ENCODE measurements around the gene ABCB6. TPM values are rescaled to one million over a fixed set of nuclear protein-coding genes. Genes with fewer than 3 reads are reported as not detected.
A peak's percentile ranks its signal among the peaks of the same experiment; 100 is the strongest.

The ABCB6 gene
- total RNA-seq, 4 donors from 2014 or later: 16.9 to 33.1 (median 18.6) TPM

DNA sequence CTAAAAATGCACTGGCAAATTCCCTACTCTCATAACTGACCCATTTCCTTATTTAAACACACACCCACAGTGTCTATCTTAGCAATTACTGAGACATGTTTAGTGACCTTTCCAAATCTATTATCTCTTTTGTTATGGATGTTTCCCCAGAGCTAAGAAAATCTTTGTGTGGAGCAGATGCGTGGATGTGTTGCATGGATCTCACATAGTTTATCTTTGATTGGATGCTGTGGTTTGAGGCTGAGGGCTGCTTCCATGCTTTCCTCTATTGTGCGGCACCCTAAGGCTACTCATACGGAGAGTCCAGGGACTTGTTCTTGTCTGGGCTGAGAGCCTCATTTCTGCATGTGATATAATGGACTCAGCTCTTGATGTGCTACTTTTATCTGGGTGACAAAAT, 15.6 kb upstream of the ABCB6 start:
- H3K4me3 ChIP-seq (ENCODE audit: low read depth, poor library complexity, severe bottlenecking): no peak overlapping the region
- no peak for DNase-seq (ENCODE audit: low spot score in 2 of 2)
- intact Hi-C loops (cut with DNase I; ENCODE audit: low total_unique reads): no loop called here
- WGBS, 2 donors: 82 to 92% methylated on average over 3 of the region's 3 CpGs
- no peak for TF ChIP-seq POLR2A (IDR thresholded peaks at IDR 0.05)
- TF ChIP-seq, protein P1, sequence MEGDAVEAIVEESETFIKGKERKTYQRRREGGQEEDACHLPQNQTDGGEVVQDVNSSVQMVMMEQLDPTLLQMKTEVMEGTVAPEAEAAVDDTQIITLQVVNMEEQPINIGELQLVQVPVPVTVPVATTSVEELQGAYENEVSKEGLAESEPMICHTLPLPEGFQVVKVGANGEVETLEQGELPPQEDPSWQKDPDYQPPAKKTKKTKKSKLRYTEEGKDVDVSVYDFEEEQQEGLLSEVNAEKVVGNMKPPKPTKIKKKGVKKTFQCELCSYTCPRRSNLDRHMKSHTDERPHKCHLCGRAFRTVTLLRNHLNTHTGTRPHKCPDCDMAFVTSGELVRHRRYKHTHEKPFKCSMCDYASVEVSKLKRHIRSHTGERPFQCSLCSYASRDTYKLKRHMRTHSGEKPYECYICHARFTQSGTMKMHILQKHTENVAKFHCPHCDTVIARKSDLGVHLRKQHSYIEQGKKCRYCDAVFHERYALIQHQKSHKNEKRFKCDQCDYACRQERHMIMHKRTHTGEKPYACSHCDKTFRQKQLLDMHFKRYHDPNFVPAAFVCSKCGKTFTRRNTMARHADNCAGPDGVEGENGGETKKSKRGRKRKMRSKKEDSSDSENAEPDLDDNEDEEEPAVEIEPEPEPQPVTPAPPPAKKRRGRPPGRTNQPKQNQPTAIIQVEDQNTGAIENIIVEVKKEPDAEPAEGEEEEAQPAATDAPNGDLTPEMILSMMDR (IDR thresholded peaks at IDR 0.05): no peak

GRCh38 chr2:219230059-219230540, 11.3 kb upstream of the ABCB6 start:
- TF ChIP-seq, protein P1 (IDR thresholded peaks at IDR 0.05): no peak
- TF ChIP-seq POLR2A (IDR thresholded peaks at IDR 0.05): no peak
- peak overlapping the region; percentile 46 for H3K4me3 ChIP-seq (ENCODE audit: low read depth, poor library complexity, severe bottlenecking)
- no peak for DNase-seq (ENCODE audit: low spot score in 2 of 2)
- WGBS, 2 donors: 0 to 1% methylated on average over 24 of the region's 24 CpGs
- intact Hi-C loops (cut with DNase I; ENCODE audit: low total_unique reads): no loop called here

DNA sequence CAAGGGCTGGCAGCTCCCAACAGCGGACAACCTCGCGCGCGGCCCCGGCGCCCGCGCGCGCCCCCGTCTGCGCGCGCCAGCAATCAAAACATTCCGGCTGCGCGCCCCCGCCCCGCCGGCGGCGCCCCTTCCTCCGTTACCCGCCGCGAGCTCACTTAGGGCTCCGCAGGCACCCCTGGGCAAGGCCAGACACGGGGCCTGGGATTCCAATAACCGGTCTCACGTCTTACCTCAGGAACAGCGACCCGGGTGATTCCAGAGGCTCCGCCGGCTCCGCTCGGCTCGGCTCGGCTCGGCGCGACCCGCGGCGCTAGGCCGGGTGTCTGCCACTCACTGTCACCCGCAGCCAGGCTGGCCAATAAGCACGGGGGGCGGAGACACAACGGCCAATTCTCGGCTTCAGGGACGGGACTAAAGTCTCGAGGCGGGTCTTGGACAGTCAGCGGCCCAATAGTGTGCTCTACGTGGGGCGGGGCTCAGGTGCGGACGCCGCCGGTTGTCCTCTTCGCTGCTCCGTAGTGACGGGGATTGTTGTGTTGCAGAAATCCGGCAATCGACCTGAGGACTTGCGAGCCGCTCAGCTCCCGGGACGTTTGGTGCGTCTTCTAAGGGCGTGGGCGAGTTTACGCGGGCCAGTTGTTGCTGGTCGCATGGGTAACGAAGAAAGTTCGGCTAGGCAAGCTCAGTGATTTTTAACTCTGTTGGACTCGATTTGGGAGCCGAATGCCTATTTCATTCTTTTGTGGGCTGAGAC, 10.7 kb upstream of the ABCB6 start, which contains the start of the genes ANKZF1 and ATG9A:
TSS of gene ANKZF1 (plus strand) at position 502 of the 754 bp plus-strand sequence. CDS start 452 bp downstream, outside the sequence.
TSS of gene ATG9A (minus strand) at position 332 of the 754 bp plus-strand sequence. CDS start 1,612 bp downstream, outside the sequence.
- intact Hi-C loops (cut with DNase I; ENCODE audit: low total_unique reads): loop anchor here (10.0 kb wide), 1 partner anchor 925 kb away; no protein-coding TSS in a partner anchor
- TF ChIP-seq, protein P1 (IDR thresholded peaks at IDR 0.05): peak in 1 of 3 donors; percentile 43
- no peak for TF ChIP-seq POLR2A (IDR thresholded peaks at IDR 0.05)
- WGBS, 2 donors: 0 to 1% methylated on average over 43 to 69 of the region's 80 CpGs
- peak within 1 kb of the TSS; percentile 46 for H3K4me3 ChIP-seq (ENCODE audit: low read depth, poor library complexity, severe bottlenecking)
- DNase-seq (ENCODE audit: low spot score in 2 of 2): peak; percentile 99 to 100

DNA sequence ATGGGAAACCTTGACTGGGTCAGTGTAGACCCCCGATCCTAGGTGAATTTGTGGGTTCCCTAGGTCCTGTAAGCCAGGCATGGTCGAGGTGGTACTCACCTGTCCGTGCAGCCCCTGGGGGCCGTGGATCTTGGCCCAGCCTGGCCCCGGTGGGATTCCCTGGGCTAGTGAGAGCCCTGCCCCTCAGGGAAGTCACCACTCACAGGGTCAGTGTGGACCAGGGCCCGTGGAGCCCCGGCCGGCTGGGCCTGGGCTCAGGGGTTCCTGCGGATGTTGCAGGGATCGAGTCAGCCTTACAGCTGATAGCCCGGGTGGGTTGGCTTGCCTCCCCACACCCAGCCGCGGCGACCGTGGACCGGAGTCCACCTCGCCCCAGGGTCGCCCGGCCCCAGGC, 10.2 kb upstream of the ABCB6 start:
- WGBS, 2 donors: 1 to 3% methylated on average over 11 to 15 of the region's 19 CpGs

DNA sequence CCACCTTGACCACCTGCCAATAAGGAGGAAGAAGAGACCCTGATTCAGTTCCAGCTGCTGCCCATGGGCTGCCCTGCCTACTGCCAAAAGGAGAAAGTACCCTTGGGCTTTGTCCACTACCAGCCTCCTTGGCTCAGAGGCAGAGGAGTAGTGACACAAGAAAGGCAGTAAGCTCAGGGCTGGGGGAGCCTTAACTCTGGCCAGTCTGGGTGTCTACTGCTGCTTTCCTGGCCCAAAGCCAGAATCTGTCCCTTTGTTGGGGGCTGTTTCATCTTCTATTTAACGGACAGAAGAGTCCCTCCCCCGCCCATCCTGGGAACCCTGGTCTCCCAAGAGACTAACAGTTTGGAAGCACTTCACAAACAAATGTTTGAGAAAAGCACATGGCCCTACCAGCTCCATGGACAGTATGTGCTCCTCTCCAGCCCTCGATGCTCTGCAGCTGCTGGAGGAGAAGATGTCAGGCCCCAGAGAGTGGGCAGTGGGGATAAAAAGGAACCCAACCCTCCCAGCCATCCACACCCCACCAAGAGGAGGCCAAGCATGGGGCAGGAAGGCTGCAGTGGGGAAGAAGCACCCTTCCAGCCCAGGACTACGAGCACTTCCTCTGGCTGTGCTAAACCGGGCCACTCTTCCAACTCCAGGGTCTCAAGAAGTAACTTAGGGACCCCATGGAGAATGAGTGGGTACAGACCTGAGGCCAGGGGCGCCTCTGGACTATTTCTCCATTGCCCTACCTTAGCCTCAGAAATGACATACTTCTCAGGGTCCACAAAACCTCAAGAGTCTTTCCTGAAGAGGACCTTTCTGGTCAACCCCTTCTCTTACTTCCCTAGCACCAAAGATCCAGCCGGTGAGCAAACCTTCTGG, 9.5 kb upstream of the ABCB6 start:
- intact Hi-C loops (cut with DNase I; ENCODE audit: low total_unique reads): loop anchor here (10.0 kb wide), 1 partner anchor 923 kb away; no protein-coding TSS in a partner anchor
- 33 to 42% methylated on average over 7 of the region's 7 CpGs for WGBS, 2 donors
- peak overlapping the region; percentile 46 for H3K4me3 ChIP-seq (ENCODE audit: low read depth, poor library complexity, severe bottlenecking)
- no peak for DNase-seq (ENCODE audit: low spot score in 2 of 2)
- TF ChIP-seq, protein P1 (IDR thresholded peaks at IDR 0.05): no peak
- TF ChIP-seq POLR2A (IDR thresholded peaks at IDR 0.05): no peak

More for the DNA sequence above, 10.2 kb upstream of the ABCB6 start:
- TF ChIP-seq, protein P1 (IDR thresholded peaks at IDR 0.05): no peak
- no peak for TF ChIP-seq POLR2A (IDR thresholded peaks at IDR 0.05)
- H3K4me3 ChIP-seq (ENCODE audit: low read depth, poor library complexity, severe bottlenecking): peak overlapping the region; percentile 46
- intact Hi-C loops (cut with DNase I; ENCODE audit: low total_unique reads): loop anchor here (10.0 kb wide), 1 partner anchor 924 kb away; no protein-coding TSS in a partner anchor
- no peak for DNase-seq (ENCODE audit: low spot score in 2 of 2)
